Ectodermal cell (in vitro differentiated cells): ENCODE data around the gene RNF130.

Experiments
- H3K27ac ChIP-seq: 2 replicates; pipeline ENCODE4 v1.7.0; 2013; ENCODE audit warnings: mild to moderate bottlenecking, low read depth, low read length; ENCODE audit not compliant: insufficient read depth, poor library complexity, severe bottlenecking
- H3K27me3 ChIP-seq: 2 replicates; pipeline ENCODE4 v1.7.0; 2013; ENCODE audit warnings: mild to moderate bottlenecking, low read length; ENCODE audit not compliant: insufficient read depth, control insufficient read depth, poor library complexity, severe bottlenecking
- H3K36me3 ChIP-seq: one replicate; pipeline ENCODE4 v1.7.0; 2013; ENCODE audit warnings: low read length; ENCODE audit not compliant: control insufficient read depth, insufficient read depth
- H3K4me1 ChIP-seq: one replicate; pipeline ENCODE4 v1.7.0; 2013; ENCODE audit warnings: low read length; ENCODE audit not compliant: control insufficient read depth, insufficient read depth
- H3K4me3 ChIP-seq: 2 replicates; pipeline ENCODE4 v1.7.0; 2013; ENCODE audit warnings: low read depth, low read length, control low read depth; ENCODE audit not compliant: insufficient read depth
- H3K9me3 ChIP-seq: 2 replicates; pipeline ENCODE4 v1.7.0; 2013; ENCODE audit warnings: mild to moderate bottlenecking, low read length, moderate library complexity; ENCODE audit not compliant: control insufficient read depth
- WGBS, 2 experiments: methylation state at CpG; one replicate each; pipeline ENCODE4 v1.1.7; 2013; ENCODE audit warnings: missing lambda C conversion rate in 2 of 2; 5-methylcytosine and 5-hydroxymethylcytosine counted together

Gene RNF130

GRCh38 chr5:179908528-179908927, 163.0 kb downstream of the RNF130 start:
- no peaks in the 10 kb centered on the region for H3K27me3 ChIP-seq
- peaks cover 9% of the 10 kb centered on the region for H3K4me1 ChIP-seq
- H3K27ac ChIP-seq, result no peak overlapping the region
- WGBS, 2 experiments, result 74 to 76% methylated on average over 16 of the region's 16 CpGs
- no peaks in the 10 kb centered on the region for H3K9me3 ChIP-seq
- peaks cover 10% of the 10 kb centered on the region for H3K36me3 ChIP-seq
- H3K4me3 ChIP-seq, result no peak overlapping the region

GRCh38 chr5:179907556-179908324, 163.8 kb downstream of the RNF130 start, which contains the start of gene TBC1D9B:
Gene TBC1D9B (minus strand): TSS chr5:179907897. CDS start chr5:179907821, 76 bp downstream.
- H3K9me3 ChIP-seq, result no peaks in the 10 kb centered on the region
- H3K4me3 ChIP-seq, result peak within 1 kb of the TSS; percentile 67
- 5 to 6% methylated on average over 105 of the region's 105 CpGs for WGBS, 2 experiments
- no peaks in the 10 kb centered on the region for H3K27me3 ChIP-seq
- H3K4me1 ChIP-seq, result peaks cover 9% of the 10 kb centered on the region
- peaks cover 15% of the 10 kb centered on the region for H3K36me3 ChIP-seq
- no peak within 1 kb of the TSS for H3K27ac ChIP-seq

GRCh38 chr5:179906795-179907555, 164.6 kb downstream of the RNF130 start:
- Histone ChIP-seq H3K9me3 (no peaks in the 10 kb centered on the region), H3K4me1 (peaks cover 9% of the 10 kb centered on the region), H3K27me3 (no peaks in the 10 kb centered on the region), H3K36me3 (peaks cover 23% of the 10 kb centered on the region), H3K27ac (no peak overlapping the region), H3K4me3 (peak overlapping the region; percentile 67)
- WGBS, 2 experiments, result 23% methylated on average over 50 of the region's 50 CpGs

- Histone ChIP-seq H3K4me1 (peaks cover 9% of the 10 kb centered on the region), H3K4me3 (peak overlapping the region; percentile 67), H3K27me3 (no peaks in the 10 kb centered on the region), H3K9me3 (no peaks in the 10 kb centered on the region), H3K27ac (no peak overlapping the region), H3K36me3 (peaks cover 23% of the 10 kb centered on the region)
- WGBS, 2 experiments, result 91% methylated on average over 24 of the region's 24 CpGs
Observed at GRCh38 chr5:179906294-179906794, 165.2 kb downstream of the RNF130 start.

GRCh38 chr5:179905161-179905560, 166.4 kb downstream of the RNF130 start:
- Histone ChIP-seq H3K27me3 (no peaks in the 10 kb centered on the region), H3K4me3 (no peak overlapping the region), H3K4me1 (peaks cover 9% of the 10 kb centered on the region), H3K27ac (no peak overlapping the region), H3K36me3 (peaks cover 23% of the 10 kb centered on the region), H3K9me3 (no peaks in the 10 kb centered on the region)
- 95% methylated on average over 7 to 8 of the region's 8 CpGs for WGBS, 2 experiments
